GM19328 (cell line): ENCODE results near the gene PML.
"Not testable (repeated sequence)": the region's sequence is repeated elsewhere in the genome, so short reads cannot be mapped to it uniquely, and the experiment has no call there.

Source experiments
- ATAC-seq: cut with Tn5 transposase; IDR thresholded peaks from one replicate; pipeline ENCODE4 v1.9.1; 2021; ENCODE audit warnings: mild to moderate bottlenecking, moderate library complexity; ENCODE audit not compliant: unreplicated experiment

The PML gene

GRCh38 chr15:73959012-73959581 lies 35.4 kb upstream of the PML start:
- ATAC-seq, result no peak

- ATAC-seq, result no peak
Observed at GRCh38 chr15:73959801-73960200, 34.7 kb upstream of the PML start.

DNA sequence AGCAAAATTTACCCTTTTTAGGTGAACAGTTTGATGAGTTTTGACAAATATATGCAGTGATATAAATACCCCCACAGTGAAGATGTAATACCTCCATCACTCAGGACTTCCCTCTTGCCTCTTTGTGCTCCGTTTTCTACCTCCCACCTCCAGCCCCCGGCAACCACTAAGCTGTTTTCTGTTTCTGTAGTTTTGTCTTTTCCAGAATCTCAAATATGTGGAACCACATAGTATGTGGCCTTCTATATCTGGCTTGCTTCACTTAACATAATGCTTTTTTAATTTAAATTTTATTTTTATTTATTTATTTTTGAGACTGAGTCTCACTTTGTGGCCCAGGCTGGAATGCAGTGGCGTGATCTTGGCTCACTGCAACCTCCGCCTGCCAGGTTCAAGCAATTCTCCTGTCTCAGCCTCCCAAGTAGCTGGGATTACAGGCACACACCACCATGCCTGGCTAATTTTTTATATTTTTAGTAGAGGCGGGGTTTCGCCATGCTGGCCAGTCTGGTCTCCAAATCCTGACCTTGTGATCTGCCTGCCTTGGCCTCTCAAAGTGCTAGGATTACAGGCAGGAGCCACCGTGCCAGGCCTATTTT lies 33.9 kb upstream of the PML start:
- not testable (repeated sequence) for ATAC-seq

- ATAC-seq, result no peak
Observed at GRCh38 chr15:73962433-73962832, 32.1 kb upstream of the PML start.

DNA sequence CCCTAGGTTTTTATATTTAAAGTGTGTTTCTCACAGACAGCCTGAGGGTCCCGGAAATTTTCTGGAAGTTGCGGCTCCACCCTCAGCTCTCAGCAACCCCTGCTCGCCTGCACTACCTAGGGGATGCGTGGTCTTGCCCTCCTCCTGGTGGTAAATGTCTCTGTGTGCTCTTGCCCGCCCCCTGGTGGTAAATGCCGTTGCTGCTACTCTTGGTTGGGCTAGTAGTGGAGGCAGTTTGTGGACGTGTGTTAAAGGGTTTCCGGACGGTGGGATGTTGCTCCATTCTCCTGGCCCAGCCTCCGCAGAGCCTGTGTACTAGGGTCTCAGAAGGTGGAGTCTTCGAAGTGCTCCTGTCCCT lies 29.8 kb upstream of the PML start:
- peak; percentile 53 for ATAC-seq

DNA sequence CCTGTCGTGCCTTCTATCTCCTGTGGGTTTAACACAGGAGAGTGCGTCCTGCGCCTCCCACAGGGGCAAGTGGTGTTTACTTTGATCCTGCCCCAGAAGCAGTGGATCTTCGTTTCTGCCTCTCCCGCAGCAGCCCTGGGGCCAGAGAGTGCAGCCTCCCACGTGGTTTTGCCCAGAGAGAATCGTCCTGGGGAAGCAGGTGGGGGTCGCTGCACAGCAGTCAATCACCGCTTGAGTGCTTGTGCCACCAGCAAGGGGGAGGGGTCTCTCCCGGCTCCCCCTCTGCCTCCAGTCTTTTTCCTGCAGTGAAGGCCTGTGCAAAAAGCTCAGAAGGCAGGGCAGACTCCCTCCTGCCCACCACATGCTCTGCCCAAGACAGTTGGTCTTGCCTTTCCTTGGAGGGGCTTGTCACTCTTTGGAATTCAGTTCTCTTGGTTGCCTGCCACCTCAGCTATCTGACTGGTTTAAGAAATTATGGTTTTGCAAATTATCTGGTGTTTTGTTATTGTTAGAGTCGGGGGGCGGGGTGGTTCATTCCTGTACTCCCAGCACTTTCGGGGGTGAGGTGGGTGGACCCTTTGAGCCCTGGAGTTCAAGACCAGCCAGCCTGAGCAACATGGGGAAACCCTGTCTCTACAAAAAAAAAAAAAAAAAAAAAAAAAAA lies 29.3 kb upstream of the PML start:
- ATAC-seq, result peak; percentile 21

DNA sequence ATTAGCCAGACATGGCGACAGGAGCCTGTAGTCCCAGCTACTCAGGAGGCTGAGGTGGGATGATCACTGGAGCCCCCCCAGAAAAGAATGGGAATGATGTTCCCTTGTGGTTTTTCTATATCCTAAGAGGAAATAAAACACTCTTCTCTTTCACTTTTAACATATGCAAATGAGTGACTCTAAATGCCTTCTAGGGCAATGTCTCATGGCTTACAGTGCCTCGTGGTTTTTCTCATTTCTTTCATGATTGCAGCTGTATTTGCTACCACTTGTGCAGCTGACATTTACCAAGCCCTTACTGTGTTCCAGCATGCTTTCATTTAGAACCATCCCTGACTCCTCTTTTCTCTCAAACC lies 28.8 kb upstream of the PML start:
- no peak for ATAC-seq

- no peak for ATAC-seq
Observed at GRCh38 chr15:73968461-73968860, 26.1 kb upstream of the PML start.

- no peak for ATAC-seq
Observed at GRCh38 chr15:73969151-73969759, 25.3 kb upstream of the PML start.

- ATAC-seq, result no peak
Observed at GRCh38 chr15:73972984-73973682, 21.4 kb upstream of the PML start.

DNA sequence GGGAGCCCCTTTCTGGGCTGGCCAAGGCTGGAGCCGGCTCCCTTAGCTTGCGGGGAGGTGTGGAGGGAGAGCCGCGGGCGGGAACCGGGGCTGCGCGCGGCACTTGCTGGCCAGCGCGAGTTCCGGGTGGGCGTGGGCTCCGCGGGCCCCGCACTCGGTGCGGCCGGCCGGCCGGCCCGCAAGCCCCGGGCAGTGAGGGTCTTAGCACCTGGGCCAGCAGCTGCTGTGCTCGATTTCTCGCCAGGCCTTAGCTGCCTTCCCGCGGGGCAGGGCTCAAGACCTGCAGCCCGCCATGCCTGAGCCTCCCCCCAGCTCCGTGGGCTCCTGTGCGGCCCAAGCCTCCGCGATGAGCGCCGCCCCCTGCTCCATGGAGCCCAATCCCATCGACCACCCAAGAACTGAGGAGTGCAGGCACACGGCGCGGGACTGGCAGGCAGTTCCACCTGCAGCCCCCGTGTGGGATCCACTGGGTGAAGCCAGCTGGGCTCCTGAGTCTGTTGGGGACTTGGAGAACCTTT lies 20.8 kb upstream of the PML start:
- not testable (repeated sequence) for ATAC-seq

DNA sequence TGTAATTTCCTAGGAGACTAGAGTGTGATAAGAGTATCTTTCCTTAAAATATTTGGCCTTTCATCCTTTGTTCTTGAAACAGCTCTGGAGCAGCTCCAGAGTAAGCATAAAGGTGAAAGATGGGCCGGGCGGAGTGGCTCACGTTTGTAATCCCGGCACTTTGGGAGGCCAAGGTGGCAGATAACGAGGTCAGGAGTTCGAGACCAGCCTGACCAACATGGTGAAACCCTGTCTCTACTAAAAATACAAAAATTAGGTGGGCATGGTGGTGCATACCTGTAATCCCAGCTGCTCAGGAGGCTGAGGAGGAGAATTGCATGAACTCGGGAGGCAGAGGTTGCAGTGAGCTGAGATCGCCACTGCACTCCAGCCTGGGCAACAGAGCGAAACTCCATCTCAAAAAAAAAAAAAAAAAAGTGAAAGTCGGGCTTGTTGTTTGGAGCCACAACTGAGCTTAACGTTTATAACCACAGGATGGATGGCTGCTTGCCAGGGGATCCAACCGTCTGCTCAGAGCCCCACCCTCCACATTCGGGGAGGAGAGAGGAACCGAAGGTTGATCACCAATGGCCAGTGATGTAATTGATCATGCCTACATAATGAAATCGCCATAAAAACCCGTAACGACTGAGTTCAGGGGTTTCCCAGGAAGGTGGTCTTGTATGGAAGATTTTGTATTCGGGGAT lies 18.9 kb upstream of the PML start:
- ATAC-seq, result not testable (repeated sequence)

DNA sequence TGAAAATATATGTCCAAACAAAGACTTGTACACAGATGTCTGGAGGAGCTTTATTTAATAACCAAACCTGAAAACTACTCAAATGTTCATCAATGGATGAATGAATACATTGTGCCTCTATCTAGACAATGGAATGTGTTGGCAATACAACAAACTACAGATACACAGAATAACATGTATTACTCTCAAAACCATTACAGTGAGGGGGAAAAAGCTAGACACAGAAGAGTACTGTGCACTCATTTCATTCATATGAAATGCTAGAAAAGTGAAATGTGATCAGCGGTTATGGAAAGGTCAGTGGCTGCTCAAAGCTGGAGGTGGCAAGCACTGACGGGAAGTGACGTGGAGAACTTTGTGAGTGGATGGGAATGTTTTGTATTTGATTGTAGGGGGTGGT lies 15.6 kb upstream of the PML start:
- no peak for ATAC-seq

DNA sequence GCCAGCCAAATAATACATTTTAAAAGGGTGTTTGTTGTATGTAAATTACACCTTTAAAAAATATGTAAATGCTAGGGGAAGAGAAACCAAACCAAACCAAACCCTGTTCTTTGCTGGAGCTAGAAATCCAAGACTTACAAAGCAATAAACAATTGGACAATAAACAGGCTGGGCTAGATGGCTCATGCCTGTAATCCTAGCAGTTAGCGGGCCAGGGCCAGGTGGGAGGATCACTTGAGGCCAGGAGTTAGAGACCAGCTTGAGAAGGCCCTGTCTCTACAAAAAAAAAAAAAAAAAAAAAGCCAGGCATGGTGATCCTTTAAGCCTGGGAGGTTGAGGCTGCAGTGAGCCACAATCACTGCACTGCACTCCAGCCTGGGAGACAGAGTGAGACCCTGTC lies 14.9 kb upstream of the PML start:
- ATAC-seq, result no peak

- ATAC-seq, result no peak
Observed at GRCh38 chr15:73981761-73982221, 12.7 kb upstream of the PML start.

- ATAC-seq, result no peak
Observed at GRCh38 chr15:73982222-73982962, 12.1 kb upstream of the PML start.

DNA sequence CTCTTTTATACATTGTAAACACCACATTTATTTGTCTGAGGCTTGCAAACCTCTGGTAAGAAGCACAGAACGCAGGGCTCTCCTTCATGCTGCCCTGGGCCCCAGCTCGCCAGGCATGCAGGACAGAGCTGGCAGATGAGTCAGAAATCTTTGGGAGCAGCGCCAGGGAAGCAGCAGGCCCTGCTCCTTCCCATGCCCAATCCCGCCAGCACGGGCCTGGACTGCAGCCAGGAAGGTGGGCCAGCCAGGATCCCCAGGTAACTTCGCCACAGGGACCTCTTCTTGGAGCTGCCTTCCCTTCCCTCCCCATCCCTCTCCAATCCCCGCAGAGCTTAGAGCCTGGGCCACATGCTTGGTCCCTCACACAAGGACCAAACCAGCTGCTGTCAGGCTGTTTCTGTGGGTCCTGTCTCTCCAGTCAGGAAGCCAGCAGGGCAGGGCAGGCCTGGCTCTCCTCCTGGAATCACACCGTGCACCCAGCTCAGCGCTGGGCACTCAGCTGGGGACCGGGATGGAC lies 11.2 kb upstream of the PML start:
- no peak for ATAC-seq

DNA sequence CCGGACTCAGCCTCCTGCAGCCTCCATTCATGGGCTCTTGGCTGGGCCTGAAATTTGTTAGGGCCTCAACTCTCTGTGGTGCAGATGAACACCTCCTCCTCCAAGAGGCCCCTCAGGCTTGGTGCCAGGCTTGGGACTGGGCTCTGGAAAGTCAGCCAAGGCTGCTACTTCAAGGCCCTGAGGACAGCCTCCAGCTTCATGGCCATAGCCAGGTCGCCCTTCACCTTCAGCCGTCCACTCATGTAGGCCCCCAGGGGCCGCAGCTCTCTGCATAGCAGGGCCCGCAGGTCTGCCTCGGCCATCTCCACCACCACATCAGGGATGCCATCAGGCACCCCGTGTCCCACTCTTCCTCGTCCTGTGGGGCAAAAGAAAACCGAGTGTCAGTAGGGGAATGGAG lies 10.7 kb upstream of the PML start:
- ATAC-seq, result no peak

GRCh38 chr15:73984208-73984979 lies 10.1 kb upstream of the PML start:
- ATAC-seq, result no peak
